PC-9 (cell line): ENCODE results near the gene XXYLT1. TPM values are rescaled to one million over a fixed set of nuclear protein-coding genes. Genes with fewer than 3 reads are reported as not detected.

ENCODE experiments used
- BruUV-seq: library from RNA; stranded (reverse); fragments of 400-500 nt; replicated peaks from 2 replicates; lab custom pipeline; 2021; lab: Mats Ljungman, UMichigan
- CTCF ChIA-PET: fragments of 300-600 bp; sonication (Branson Sonifier 250); formaldehyde crosslinking; loops from one replicate; lab custom pipeline; 2022; ENCODE audit warnings: antibody characterized with exemption; lab: Charles Lee
- POLR2A ChIA-PET: fragments of 300-600 bp; sonication (Branson Sonifier 250); formaldehyde crosslinking; loops from one replicate; lab custom pipeline; 2022; ENCODE audit warnings: antibody characterized with exemption; ENCODE audit not compliant: unreplicated experiment; lab: Charles Lee
- DNase-seq, 2 experiments: peaks; one replicate each; pipeline versions ENCODE4 v3.0.0 to v3.0.0-alpha.2; 2015 to 2022; ENCODE audit warnings: mixed read lengths in 1 of 2
- H2AFZ ChIP-seq: fragments of 200-600 bp; sonication (generic); 2 replicates; pipeline ENCODE4 v1.8.1; 2017; ENCODE audit warnings: antibody characterized with exemption
- H3F3A ChIP-seq: fragments of 200-600 bp; sonication (generic); 2 replicates; pipeline ENCODE4 v1.8.1; 2017; ENCODE audit warnings: antibody characterized with exemption, mild to moderate bottlenecking, low read depth; ENCODE audit not compliant: insufficient read depth
- H3K27ac ChIP-seq: fragments of 200-600 bp; sonication (generic); 2 replicates; pipeline ENCODE4 v1.6.1; 2016; ENCODE audit warnings: mixed run types
- H3K27me3 ChIP-seq: fragments of 200-600 bp; sonication (generic); 2 replicates; pipeline ENCODE4 v1.6.1; 2016; ENCODE audit warnings: low read depth, mixed run types; ENCODE audit not compliant: insufficient read depth
- H3K36me3 ChIP-seq: fragments of 200-600 bp; sonication (generic); 2 replicates; pipeline ENCODE4 v1.6.1; 2016; ENCODE audit warnings: low read depth, mixed run types
- H3K4me1 ChIP-seq: fragments of 200-600 bp; sonication (generic); replicated peaks from 2 replicates; pipeline ENCODE4 v1.6.1; 2016; ENCODE audit warnings: mixed run types; ENCODE audit not compliant: insufficient read depth
- H3K4me2 ChIP-seq: fragments of 200-600 bp; sonication (generic); 2 replicates; pipeline ENCODE4 v1.6.1; 2017; ENCODE audit warnings: mixed run types
- H3K4me3 ChIP-seq: fragments of 200-600 bp; sonication (generic); 2 replicates; pipeline ENCODE4 v1.6.1; 2016; ENCODE audit warnings: mixed run types
- H3K79me2 ChIP-seq: fragments of 200-600 bp; sonication (generic); 2 replicates; pipeline ENCODE4 v1.6.1; 2017; ENCODE audit warnings: low read depth, mixed run types
- H3K9me2 ChIP-seq: fragments of 200-600 bp; sonication (generic); 2 replicates; pipeline ENCODE4 v1.8.1; 2017; ENCODE audit warnings: mild to moderate bottlenecking; ENCODE audit not compliant: insufficient read depth
- H3K9me3 ChIP-seq: fragments of 200-600 bp; sonication (generic); 2 replicates; pipeline ENCODE4 v1.8.1; 2016; ENCODE audit warnings: low read depth; ENCODE audit not compliant: insufficient read depth
- H4K20me1 ChIP-seq: fragments of 200-600 bp; sonication (generic); 2 replicates; pipeline ENCODE4 v1.8.1; 2017; ENCODE audit not compliant: insufficient read depth
- EZH2 ChIP-seq: fragments of 200-600 bp; sonication (generic); IDR thresholded peaks from 2 replicates; pipeline ENCODE4 v1.8.0; 2017; ENCODE audit warnings: antibody characterized with exemption, low read depth
- intact Hi-C: fragments of 100-400 bp; cut with micrococcal nuclease; formaldehyde crosslinking; loops from one replicate; pipeline ENCODE4 v1.10.0; 2022; ENCODE audit not compliant: unreplicated experiment
- total RNA-seq: library from RNA; stranded (reverse); gene quantifications from 2 replicates; pipeline ENCODE4 v1.2.3, GENCODE V29; 2021
- TF ChIP-seq, protein P1 (sequence below): fragments of 200-600 bp; sonication (generic); conservative IDR thresholded peaks from 2 replicates; pipeline ENCODE4 v1.6.1; 2017; ENCODE audit warnings: mixed run types, antibody characterized with exemption, mild to moderate bottlenecking, moderate library complexity

XXYLT1 gene
- total RNA-seq, 1 experiment from 2014 or later, result 13.3 TPM

DNA sequence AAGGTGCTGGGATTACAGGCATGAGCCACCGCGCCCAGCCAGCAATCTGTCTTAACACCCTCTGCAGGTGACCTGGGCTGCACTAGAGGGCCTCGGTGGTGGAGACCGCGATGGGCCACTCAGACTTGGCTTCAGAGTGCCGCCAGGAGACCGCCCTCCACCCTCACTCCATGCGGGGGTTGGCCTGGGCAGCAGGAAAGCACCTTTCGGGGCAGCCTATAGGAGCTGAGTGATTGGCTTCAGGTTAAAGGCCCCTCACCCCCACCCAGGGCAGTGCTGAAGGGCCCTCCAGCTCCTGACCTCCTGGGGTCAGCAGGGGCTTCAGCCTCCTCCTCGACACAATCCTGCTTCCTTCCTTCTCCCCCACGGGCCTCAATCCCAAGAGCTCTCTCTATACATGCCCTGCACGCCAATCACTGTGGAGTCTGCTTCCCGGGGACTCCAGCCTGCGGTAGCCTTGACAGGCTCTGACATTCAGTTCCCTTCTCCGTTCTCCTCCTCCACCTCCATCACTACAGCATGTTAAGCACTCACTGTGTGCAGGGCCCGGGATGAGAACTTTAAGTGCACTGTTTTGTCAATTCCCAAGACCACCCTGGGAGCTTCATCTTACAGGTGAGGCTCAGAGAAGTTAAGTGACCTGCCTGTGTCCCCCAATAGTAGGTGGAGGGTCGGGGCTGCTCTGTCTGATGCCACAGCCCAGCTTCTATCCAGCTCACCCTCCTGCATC is 225.3 kb downstream of the XXYLT1 start:
- H3K36me3 ChIP-seq, result no peaks in the 10 kb centered on the region
- CTCF ChIA-PET, result interaction anchor here (0.7 kb wide), 1 partner anchor 228 kb away, joined by 6 read pairs; no protein-coding TSS in a partner anchor
- POLR2A ChIA-PET, result interaction anchor here (0.5 kb wide), 1 partner anchor 373 kb away, joined by 4 read pairs; no protein-coding TSS in a partner anchor
- no peaks in the 10 kb centered on the region for H3K9me2 ChIP-seq
- no peaks in the 10 kb centered on the region for H3K9me3 ChIP-seq
- peaks cover 25% of the 10 kb centered on the region for H3K4me1 ChIP-seq
- no peaks in the 10 kb centered on the region for H4K20me1 ChIP-seq
- no peak overlapping the region for H3K4me3 ChIP-seq
- peak in 1 of 2 experiments; percentile 29 for DNase-seq
- no TSS peak for BruUV-seq
- H3K27ac ChIP-seq, result no peak overlapping the region
- no peaks in the 10 kb centered on the region for H3F3A ChIP-seq
- H3K27me3 ChIP-seq, result no peaks in the 10 kb centered on the region
- H3K79me2 ChIP-seq, result no peaks in the 10 kb centered on the region
- intact Hi-C loops, result no loop called here
- TF ChIP-seq EZH2, result no peak
- TF ChIP-seq, protein P1, sequence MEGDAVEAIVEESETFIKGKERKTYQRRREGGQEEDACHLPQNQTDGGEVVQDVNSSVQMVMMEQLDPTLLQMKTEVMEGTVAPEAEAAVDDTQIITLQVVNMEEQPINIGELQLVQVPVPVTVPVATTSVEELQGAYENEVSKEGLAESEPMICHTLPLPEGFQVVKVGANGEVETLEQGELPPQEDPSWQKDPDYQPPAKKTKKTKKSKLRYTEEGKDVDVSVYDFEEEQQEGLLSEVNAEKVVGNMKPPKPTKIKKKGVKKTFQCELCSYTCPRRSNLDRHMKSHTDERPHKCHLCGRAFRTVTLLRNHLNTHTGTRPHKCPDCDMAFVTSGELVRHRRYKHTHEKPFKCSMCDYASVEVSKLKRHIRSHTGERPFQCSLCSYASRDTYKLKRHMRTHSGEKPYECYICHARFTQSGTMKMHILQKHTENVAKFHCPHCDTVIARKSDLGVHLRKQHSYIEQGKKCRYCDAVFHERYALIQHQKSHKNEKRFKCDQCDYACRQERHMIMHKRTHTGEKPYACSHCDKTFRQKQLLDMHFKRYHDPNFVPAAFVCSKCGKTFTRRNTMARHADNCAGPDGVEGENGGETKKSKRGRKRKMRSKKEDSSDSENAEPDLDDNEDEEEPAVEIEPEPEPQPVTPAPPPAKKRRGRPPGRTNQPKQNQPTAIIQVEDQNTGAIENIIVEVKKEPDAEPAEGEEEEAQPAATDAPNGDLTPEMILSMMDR, result no peak
- no peak overlapping the region for H3K4me2 ChIP-seq
- H2AFZ ChIP-seq, result no peak overlapping the region

DNA sequence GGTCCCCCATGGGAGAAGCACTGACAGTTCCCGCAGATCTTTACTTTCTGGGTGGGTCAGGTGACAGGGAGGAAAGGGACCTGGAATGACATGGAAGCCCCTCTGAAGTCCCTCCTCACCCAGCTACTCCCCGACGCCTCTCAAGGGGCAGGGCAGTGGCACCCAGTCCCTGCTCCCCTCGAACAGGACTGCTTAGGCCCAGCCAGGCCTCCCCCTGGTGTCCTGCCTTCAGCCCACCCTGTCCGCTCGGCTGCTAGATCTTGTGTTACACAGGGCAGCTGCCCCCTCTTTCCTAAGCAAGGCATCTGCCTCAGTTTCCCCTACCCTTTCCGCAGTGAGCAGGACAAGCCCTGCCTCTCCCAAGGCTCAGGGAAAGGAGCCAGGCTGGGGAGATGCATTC is 226.5 kb downstream of the XXYLT1 start:
- Histone ChIP-seq H3K4me3 (no peak overlapping the region), H2AFZ (no peak overlapping the region), H3K4me2 (no peak overlapping the region), H3K27me3 (no peaks in the 10 kb centered on the region), H3K79me2 (no peaks in the 10 kb centered on the region), H3K9me2 (no peaks in the 10 kb centered on the region), H3K4me1 (peaks cover 37% of the 10 kb centered on the region), H3K36me3 (no peaks in the 10 kb centered on the region), H3K9me3 (no peaks in the 10 kb centered on the region), H4K20me1 (no peaks in the 10 kb centered on the region), H3F3A (peaks cover 2% of the 10 kb centered on the region; the same call in 1 of the 2 replicates), H3K27ac (no peak overlapping the region)
- CTCF ChIA-PET, result no interaction called here
- TF ChIP-seq EZH2, result no peak
- TF ChIP-seq, protein P1, result no peak
- intact Hi-C loops, result no loop called here
- BruUV-seq, result no TSS peak
- no peak for DNase-seq
- POLR2A ChIA-PET, result no interaction called here

DNA sequence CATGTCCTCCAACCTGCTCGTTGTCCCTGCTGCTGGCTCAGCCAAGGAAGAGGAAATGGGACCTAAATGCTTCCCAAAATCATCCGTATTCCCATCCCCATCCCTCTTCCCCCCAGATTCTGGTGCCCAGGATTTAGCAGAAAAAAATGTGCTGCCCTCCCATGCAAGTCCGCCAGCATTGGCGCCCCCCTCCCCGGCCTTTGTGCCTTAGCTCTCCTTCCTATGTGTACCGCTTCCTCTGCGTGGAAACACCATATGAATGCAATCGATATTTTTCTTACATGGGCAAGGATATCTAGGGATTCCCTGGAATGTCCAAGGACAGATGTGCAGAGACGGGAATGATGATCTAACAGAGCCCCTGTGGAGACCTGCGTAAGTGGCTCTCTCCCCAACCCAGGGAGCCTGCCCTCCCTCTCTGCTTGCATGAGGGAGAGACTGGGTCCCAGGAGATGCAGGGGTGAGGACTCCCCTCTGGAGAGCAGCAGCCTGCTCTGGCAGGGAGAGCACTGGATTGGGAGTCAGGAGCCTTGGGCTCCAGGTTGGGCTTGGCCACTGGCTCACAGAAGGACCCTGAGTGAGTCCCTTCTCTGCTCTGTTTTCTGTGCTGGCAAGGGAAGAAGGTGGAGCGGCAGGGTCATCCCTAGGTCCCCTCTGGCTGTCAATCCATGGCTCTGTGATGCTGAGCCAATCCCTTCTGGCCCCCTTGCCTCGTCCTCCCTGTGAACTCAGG is 227.2 kb downstream of the XXYLT1 start:
- POLR2A ChIA-PET, result no interaction called here
- no peak for DNase-seq
- Histone ChIP-seq H3K4me1 (peaks cover 41% of the 10 kb centered on the region), H3K9me2 (no peaks in the 10 kb centered on the region), H2AFZ (no peak overlapping the region), H3F3A (peaks cover 8% of the 10 kb centered on the region), H3K27me3 (no peaks in the 10 kb centered on the region), H3K36me3 (no peaks in the 10 kb centered on the region), H3K4me2 (no peak overlapping the region), H3K9me3 (no peaks in the 10 kb centered on the region), H3K4me3 (no peak overlapping the region), H3K27ac (no peak overlapping the region), H4K20me1 (no peaks in the 10 kb centered on the region), H3K79me2 (no peaks in the 10 kb centered on the region)
- no peak for TF ChIP-seq EZH2
- TF ChIP-seq, protein P1, result no peak
- BruUV-seq, result no TSS peak
- intact Hi-C loops, result no loop called here
- CTCF ChIA-PET, result no interaction called here
